ENCODE measurements around the gene GAN.

DNA sequence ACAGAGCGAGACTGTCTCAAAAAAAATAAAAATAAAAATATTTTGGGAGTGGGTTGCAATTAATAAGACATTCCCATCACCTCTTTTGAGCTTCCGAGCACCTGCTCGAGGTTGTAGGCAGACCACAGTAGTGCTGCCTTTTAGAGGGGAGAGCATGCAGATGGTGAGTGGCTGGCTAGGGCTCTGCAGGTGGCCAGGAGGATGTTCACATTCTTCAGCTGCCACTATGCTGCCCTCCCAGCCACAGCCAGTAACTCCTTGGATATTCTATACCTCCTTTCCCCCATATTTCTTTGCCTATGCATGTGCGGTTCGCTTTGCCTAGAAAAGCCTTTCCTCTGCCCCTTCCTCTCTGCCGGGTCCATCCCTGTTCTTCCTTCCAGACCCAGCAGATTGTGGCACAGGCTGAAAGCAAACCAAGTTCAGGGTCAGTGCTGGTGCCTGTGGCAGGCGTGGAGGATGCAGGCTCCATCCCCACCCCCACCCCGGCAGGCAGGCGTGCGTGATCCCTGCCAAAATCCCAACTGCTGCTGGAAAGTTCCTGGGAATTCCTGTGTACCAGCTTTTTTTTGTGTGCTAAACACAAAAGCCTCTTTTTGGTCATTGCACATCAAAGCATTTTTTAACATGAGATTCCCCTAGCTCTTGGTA lies 96.0 kb downstream of the GAN start:
- TF ChIP-seq, protein P1, sequence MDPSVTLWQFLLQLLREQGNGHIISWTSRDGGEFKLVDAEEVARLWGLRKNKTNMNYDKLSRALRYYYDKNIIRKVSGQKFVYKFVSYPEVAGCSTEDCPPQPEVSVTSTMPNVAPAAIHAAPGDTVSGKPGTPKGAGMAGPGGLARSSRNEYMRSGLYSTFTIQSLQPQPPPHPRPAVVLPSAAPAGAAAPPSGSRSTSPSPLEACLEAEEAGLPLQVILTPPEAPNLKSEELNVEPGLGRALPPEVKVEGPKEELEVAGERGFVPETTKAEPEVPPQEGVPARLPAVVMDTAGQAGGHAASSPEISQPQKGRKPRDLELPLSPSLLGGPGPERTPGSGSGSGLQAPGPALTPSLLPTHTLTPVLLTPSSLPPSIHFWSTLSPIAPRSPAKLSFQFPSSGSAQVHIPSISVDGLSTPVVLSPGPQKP (IDR thresholded peaks at IDR 0.05; ENCODE audit: borderline replicate concordance, low read depth, low read length) = no peak
- TF ChIP-seq, protein P2, sequence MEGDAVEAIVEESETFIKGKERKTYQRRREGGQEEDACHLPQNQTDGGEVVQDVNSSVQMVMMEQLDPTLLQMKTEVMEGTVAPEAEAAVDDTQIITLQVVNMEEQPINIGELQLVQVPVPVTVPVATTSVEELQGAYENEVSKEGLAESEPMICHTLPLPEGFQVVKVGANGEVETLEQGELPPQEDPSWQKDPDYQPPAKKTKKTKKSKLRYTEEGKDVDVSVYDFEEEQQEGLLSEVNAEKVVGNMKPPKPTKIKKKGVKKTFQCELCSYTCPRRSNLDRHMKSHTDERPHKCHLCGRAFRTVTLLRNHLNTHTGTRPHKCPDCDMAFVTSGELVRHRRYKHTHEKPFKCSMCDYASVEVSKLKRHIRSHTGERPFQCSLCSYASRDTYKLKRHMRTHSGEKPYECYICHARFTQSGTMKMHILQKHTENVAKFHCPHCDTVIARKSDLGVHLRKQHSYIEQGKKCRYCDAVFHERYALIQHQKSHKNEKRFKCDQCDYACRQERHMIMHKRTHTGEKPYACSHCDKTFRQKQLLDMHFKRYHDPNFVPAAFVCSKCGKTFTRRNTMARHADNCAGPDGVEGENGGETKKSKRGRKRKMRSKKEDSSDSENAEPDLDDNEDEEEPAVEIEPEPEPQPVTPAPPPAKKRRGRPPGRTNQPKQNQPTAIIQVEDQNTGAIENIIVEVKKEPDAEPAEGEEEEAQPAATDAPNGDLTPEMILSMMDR (conservative IDR thresholded peaks at IDR 0.05; ENCODE audit: low read depth, low read length) = no peak
- TF ChIP-seq RFX5 (IDR thresholded peaks at IDR 0.05; ENCODE audit: low read depth, low read length) (no peak), MXI1 (IDR thresholded peaks at IDR 0.05; ENCODE audit: borderline replicate concordance, low read depth, low read length) (no peak), CEBPB (IDR thresholded peaks at IDR 0.05; ENCODE audit: low read depth, low read length) (no peak)

Measured in IMR-90 (cell line).